HL-60/S4 treated with phorbol 12-myristate 13-acetate at 8.2 ng/mL for 4 days and 3 days (cell line): ENCODE measurements around the gene PIP4K2A.

ENCODE experiments used
- in situ Hi-C: fragments of 300-500 bp; cut with MboI; formaldehyde crosslinking; loops from 2 replicates; pipeline ENCODE4 v1.15.0; 2022; ENCODE audit warnings: low sequenced_read_pairs

Gene PIP4K2A

GRCh38 chr10:22622242-22622806 is 92.1 kb downstream of the PIP4K2A start:
- in situ Hi-C loops: no loop called here

- in situ Hi-C loops: no loop called here
These were observed 92.7 kb downstream of the PIP4K2A start for GRCh38 chr10:22621726-22622125.

GRCh38 chr10:22620929-22621328 is 93.4 kb downstream of the PIP4K2A start:
- in situ Hi-C loops: no loop called here

- in situ Hi-C loops: no loop called here
These were observed 94.1 kb downstream of the PIP4K2A start for GRCh38 chr10:22620140-22620857.

GRCh38 chr10:22619101-22619500 is 95.3 kb downstream of the PIP4K2A start:
- in situ Hi-C loops: no loop called here

- in situ Hi-C loops: no loop called here
These were observed 96.1 kb downstream of the PIP4K2A start for GRCh38 chr10:22618078-22618785.

- in situ Hi-C loops: no loop called here
These were observed 96.9 kb downstream of the PIP4K2A start for GRCh38 chr10:22617516-22617915.

- in situ Hi-C loops: no loop called here
These were observed 97.3 kb downstream of the PIP4K2A start for GRCh38 chr10:22617051-22617450.

GRCh38 chr10:22615819-22616499 is 98.4 kb downstream of the PIP4K2A start:
- in situ Hi-C loops: no loop called here

GRCh38 chr10:22615101-22615500 is 99.3 kb downstream of the PIP4K2A start:
- in situ Hi-C loops: no loop called here

GRCh38 chr10:22613011-22613410 is 101.4 kb downstream of the PIP4K2A start:
- in situ Hi-C loops: no loop called here

- in situ Hi-C loops: no loop called here
These were observed 102.1 kb downstream of the PIP4K2A start for GRCh38 chr10:22612318-22612717.

- in situ Hi-C loops: no loop called here
These were observed 102.8 kb downstream of the PIP4K2A start for GRCh38 chr10:22611425-22612115.

- in situ Hi-C loops: no loop called here
These were observed 103.8 kb downstream of the PIP4K2A start for GRCh38 chr10:22610610-22611009.

- in situ Hi-C loops: no loop called here
These were observed 104.5 kb downstream of the PIP4K2A start for GRCh38 chr10:22609719-22610465.

GRCh38 chr10:22609251-22609650 is 105.1 kb downstream of the PIP4K2A start:
- in situ Hi-C loops: no loop called here

GRCh38 chr10:22607261-22607660 is 107.1 kb downstream of the PIP4K2A start:
- in situ Hi-C loops: no loop called here

GRCh38 chr10:22606164-22606614 is 108.2 kb downstream of the PIP4K2A start:
- in situ Hi-C loops: no loop called here

GRCh38 chr10:22605168-22605567 is 109.2 kb downstream of the PIP4K2A start:
- in situ Hi-C loops: no loop called here
